Endothelial cell (in vitro differentiated cells): Measurements from ENCODE around the gene BRF1. TPM values are rescaled to one million over a fixed set of nuclear protein-coding genes. Genes with fewer than 3 reads are reported as not detected.
A peak's percentile ranks its signal among the peaks of the same experiment; 100 is the strongest.

Experiments
- DNase-seq: peaks from one replicate; pipeline ENCODE4 v3.0.0; 2021; ENCODE audit warnings: low spot score
- H3K27ac Mint-ChIP-seq: one replicate; pipeline ENCODE4 v1.8.0; 2021; ENCODE audit warnings: mixed read lengths, inconsistent platforms; ENCODE audit not compliant: unreplicated experiment
- H3K27me3 Mint-ChIP-seq: one replicate; pipeline ENCODE4 v1.8.0; 2021; ENCODE audit warnings: mild to moderate bottlenecking, moderate library complexity, mixed read lengths, inconsistent platforms; ENCODE audit not compliant: unreplicated experiment
- H3K36me3 Mint-ChIP-seq: one replicate; pipeline ENCODE4 v1.8.0; 2021; ENCODE audit warnings: mild to moderate bottlenecking, low read depth, mixed read lengths, inconsistent platforms; ENCODE audit not compliant: unreplicated experiment
- H3K4me1 Mint-ChIP-seq: one replicate; pipeline ENCODE4 v1.8.0; 2021; ENCODE audit warnings: mild to moderate bottlenecking, mixed read lengths, inconsistent platforms; ENCODE audit not compliant: unreplicated experiment
- H3K4me3 Mint-ChIP-seq: one replicate; pipeline ENCODE4 v1.8.0; 2021; ENCODE audit warnings: mild to moderate bottlenecking, mixed read lengths, inconsistent platforms; ENCODE audit not compliant: unreplicated experiment
- H3K9me3 Mint-ChIP-seq: one replicate; pipeline ENCODE4 v1.8.0; 2021; ENCODE audit warnings: mixed read lengths, inconsistent platforms; ENCODE audit not compliant: unreplicated experiment
- long read RNA-seq: library from polyadenylated mRNA; unstranded; transcript quantifications from one replicate; pipeline ENCODE4 v2.0.0, GENCODE V29; 2020; ENCODE audit not compliant: unreplicated experiment
- total RNA-seq: library from RNA; stranded (reverse); fragmentation: NEBNext Ultra II Directional; extraction: Animal tissue kit (Norgen Biotek cat#: 25700); gene quantifications from one replicate; pipeline ENCODE4 v1.2.1, GENCODE V29; 2021; ENCODE audit not compliant: unreplicated experiment
- TF ChIP-seq, protein P1 (sequence below): fragments of 200-600 bp; sonication (generic); IDR thresholded peaks from one replicate; pipeline ENCODE4 v1.5.0; 2021; ENCODE audit warnings: antibody characterized with exemption; ENCODE audit not compliant: unreplicated experiment

Gene BRF1, protein sequence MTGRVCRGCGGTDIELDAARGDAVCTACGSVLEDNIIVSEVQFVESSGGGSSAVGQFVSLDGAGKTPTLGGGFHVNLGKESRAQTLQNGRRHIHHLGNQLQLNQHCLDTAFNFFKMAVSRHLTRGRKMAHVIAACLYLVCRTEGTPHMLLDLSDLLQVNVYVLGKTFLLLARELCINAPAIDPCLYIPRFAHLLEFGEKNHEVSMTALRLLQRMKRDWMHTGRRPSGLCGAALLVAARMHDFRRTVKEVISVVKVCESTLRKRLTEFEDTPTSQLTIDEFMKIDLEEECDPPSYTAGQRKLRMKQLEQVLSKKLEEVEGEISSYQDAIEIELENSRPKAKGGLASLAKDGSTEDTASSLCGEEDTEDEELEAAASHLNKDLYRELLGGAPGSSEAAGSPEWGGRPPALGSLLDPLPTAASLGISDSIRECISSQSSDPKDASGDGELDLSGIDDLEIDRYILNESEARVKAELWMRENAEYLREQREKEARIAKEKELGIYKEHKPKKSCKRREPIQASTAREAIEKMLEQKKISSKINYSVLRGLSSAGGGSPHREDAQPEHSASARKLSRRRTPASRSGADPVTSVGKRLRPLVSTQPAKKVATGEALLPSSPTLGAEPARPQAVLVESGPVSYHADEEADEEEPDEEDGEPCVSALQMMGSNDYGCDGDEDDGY
- total RNA-seq = 40.9 TPM
- long read RNA-seq, partial matches to known transcripts = 1 of 6 reads
- long read RNA-seq, other reads (novel, unspliced or antisense) = 3 of 6 reads

- Mint-ChIP-seq H3K4me1 (peaks cover 15% of the 10 kb centered on the region), H3K9me3 (no peaks in the 10 kb centered on the region), H3K36me3 (peaks cover 14% of the 10 kb centered on the region), H3K4me3 (peak within 1 kb of the TSS; percentile 92), H3K27me3 (peaks cover 17% of the 10 kb centered on the region), H3K27ac (peak within 1 kb of the TSS; percentile 86)
- TF ChIP-seq, protein P1, sequence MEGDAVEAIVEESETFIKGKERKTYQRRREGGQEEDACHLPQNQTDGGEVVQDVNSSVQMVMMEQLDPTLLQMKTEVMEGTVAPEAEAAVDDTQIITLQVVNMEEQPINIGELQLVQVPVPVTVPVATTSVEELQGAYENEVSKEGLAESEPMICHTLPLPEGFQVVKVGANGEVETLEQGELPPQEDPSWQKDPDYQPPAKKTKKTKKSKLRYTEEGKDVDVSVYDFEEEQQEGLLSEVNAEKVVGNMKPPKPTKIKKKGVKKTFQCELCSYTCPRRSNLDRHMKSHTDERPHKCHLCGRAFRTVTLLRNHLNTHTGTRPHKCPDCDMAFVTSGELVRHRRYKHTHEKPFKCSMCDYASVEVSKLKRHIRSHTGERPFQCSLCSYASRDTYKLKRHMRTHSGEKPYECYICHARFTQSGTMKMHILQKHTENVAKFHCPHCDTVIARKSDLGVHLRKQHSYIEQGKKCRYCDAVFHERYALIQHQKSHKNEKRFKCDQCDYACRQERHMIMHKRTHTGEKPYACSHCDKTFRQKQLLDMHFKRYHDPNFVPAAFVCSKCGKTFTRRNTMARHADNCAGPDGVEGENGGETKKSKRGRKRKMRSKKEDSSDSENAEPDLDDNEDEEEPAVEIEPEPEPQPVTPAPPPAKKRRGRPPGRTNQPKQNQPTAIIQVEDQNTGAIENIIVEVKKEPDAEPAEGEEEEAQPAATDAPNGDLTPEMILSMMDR = no peak
- peak; percentile 97 for DNase-seq
Observed at GRCh38 chr14:105300542-105301102, at the start of gene BRF1. BRF1 (minus strand) TSS chr14:105301001; CDS start chr14:105300629, 372 bp downstream.

GRCh38 chr14:105349992-105350391 is 49.2 kb upstream of the BRF1 start:
- Mint-ChIP-seq H3K27ac (no peak overlapping the region), H3K27me3 (peaks cover 9% of the 10 kb centered on the region), H3K9me3 (no peaks in the 10 kb centered on the region), H3K4me3 (no peak overlapping the region), H3K4me1 (peaks cover 2% of the 10 kb centered on the region), H3K36me3 (peaks cover 5% of the 10 kb centered on the region)
- DNase-seq = no peak
- TF ChIP-seq, protein P1 = no peak

DNA sequence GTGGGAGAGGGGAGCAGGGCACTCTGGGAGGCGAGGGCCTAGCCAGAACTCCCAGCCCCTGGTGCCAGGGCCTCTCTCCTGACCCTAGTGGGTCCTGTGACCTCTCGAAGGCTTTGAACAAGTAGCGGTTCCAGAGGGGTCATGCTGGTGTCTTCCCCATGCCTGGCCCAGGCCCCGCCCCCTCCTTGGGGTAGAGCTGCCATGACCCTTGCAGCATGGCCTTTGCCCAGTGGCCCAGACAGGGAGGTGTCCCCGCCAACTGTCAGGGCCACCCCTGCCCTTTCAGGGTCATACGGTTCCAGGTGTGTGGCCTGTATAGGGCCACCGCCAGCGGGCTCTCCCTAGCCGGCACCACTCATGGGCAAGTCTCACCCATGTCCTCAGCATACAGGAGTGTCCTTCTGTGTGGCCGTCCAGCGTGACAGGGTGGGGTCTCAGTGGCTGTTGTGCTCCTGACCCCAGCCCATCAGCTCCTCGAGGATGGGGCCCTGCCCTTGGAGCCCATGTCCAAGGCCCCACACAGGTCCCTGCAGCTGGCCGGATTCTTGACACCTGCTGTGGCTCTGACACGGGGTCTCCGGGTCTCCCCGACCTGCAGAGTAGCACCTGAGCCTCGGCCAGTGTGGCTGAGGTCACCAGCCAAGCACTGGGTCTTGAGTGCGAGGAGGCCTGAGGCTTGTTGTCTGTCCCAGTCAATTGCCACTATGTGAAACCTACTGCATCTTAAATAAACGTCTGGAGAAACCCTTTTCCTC is 48.3 kb upstream of the BRF1 start:
- no peak for DNase-seq
- H3K27ac Mint-ChIP-seq = no peak overlapping the region
- peaks cover 2% of the 10 kb centered on the region for H3K4me1 Mint-ChIP-seq
- H3K4me3 Mint-ChIP-seq = no peak overlapping the region
- H3K36me3 Mint-ChIP-seq = peaks cover 5% of the 10 kb centered on the region
- TF ChIP-seq, protein P1 = no peak
- H3K9me3 Mint-ChIP-seq = no peaks in the 10 kb centered on the region
- peaks cover 8% of the 10 kb centered on the region for H3K27me3 Mint-ChIP-seq

DNA sequence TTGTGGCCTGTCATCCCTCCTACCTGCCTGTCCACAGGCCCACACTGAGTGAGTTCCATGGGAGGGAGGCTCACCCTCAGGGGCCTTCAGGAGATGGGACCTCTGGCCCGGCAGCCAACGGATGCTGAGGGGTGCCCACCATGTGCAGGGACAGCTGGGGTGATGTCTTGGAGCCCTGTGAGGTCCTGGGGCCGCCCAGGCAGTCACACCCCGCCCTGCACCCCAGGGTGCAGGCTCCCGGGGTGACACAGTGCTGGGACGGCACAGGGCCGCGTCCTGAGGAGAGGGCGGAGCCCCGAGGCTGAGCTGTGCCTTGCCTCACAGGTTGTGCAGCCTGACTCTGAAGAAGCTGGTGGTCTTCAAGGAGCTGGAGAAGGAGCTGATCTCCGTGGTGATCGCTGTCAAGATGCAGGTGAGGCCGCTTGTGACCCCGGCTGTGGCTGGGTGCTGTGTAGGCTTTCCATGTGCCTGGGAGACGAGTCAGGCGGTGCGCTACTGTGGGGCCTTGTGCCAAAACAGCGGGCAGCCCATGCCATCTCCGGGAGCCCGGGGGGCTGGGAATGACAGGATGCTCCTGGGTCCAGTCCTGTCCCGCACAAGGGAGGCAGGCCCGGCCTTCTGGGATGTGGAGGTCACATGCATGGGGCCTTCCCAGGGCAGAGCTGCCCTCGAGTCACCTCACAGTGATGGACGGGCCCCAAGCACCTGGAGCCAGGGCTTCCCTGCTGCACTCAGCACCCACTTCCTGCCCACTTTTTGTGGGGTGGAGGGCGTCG is 47.6 kb upstream of the BRF1 start:
- Mint-ChIP-seq H3K4me3 (no peak overlapping the region), H3K4me1 (peaks cover 2% of the 10 kb centered on the region), H3K27ac (no peak overlapping the region), H3K27me3 (peaks cover 8% of the 10 kb centered on the region), H3K36me3 (peaks cover 5% of the 10 kb centered on the region), H3K9me3 (no peaks in the 10 kb centered on the region)
- no peak for DNase-seq
- TF ChIP-seq, protein P1 = no peak
